PC-9 (cell line): ENCODE measurements around the gene HOXC9. TPM values are rescaled to one million over a fixed set of nuclear protein-coding genes. Genes with fewer than 3 reads are reported as not detected.

Experiments
- BruUV-seq: library from RNA; stranded (reverse); fragments of 400-500 nt; replicated peaks from 2 replicates; lab custom pipeline; 2021; lab: Mats Ljungman, UMichigan
- CTCF ChIA-PET: fragments of 300-600 bp; sonication (Branson Sonifier 250); formaldehyde crosslinking; loops from one replicate; lab custom pipeline; 2022; ENCODE audit warnings: antibody characterized with exemption; lab: Charles Lee
- POLR2A ChIA-PET: fragments of 300-600 bp; sonication (Branson Sonifier 250); formaldehyde crosslinking; loops from one replicate; lab custom pipeline; 2022; ENCODE audit warnings: antibody characterized with exemption; ENCODE audit not compliant: unreplicated experiment; lab: Charles Lee
- DNase-seq, 2 experiments: peaks; one replicate each; pipeline versions ENCODE4 v3.0.0 to v3.0.0-alpha.2; 2015 to 2022; ENCODE audit warnings: mixed read lengths in 1 of 2
- H2AFZ ChIP-seq: fragments of 200-600 bp; sonication (generic); 2 replicates; pipeline ENCODE4 v1.8.1; 2017; ENCODE audit warnings: antibody characterized with exemption
- H3F3A ChIP-seq: fragments of 200-600 bp; sonication (generic); 2 replicates; pipeline ENCODE4 v1.8.1; 2017; ENCODE audit warnings: antibody characterized with exemption, mild to moderate bottlenecking, low read depth; ENCODE audit not compliant: insufficient read depth
- H3K27ac ChIP-seq: fragments of 200-600 bp; sonication (generic); 2 replicates; pipeline ENCODE4 v1.6.1; 2016; ENCODE audit warnings: mixed run types
- H3K27me3 ChIP-seq: fragments of 200-600 bp; sonication (generic); 2 replicates; pipeline ENCODE4 v1.6.1; 2016; ENCODE audit warnings: low read depth, mixed run types; ENCODE audit not compliant: insufficient read depth
- H3K36me3 ChIP-seq: fragments of 200-600 bp; sonication (generic); 2 replicates; pipeline ENCODE4 v1.6.1; 2016; ENCODE audit warnings: low read depth, mixed run types
- H3K4me1 ChIP-seq: fragments of 200-600 bp; sonication (generic); replicated peaks from 2 replicates; pipeline ENCODE4 v1.6.1; 2016; ENCODE audit warnings: mixed run types; ENCODE audit not compliant: insufficient read depth
- H3K4me2 ChIP-seq: fragments of 200-600 bp; sonication (generic); 2 replicates; pipeline ENCODE4 v1.6.1; 2017; ENCODE audit warnings: mixed run types
- H3K4me3 ChIP-seq: fragments of 200-600 bp; sonication (generic); 2 replicates; pipeline ENCODE4 v1.6.1; 2016; ENCODE audit warnings: mixed run types
- H3K79me2 ChIP-seq: fragments of 200-600 bp; sonication (generic); 2 replicates; pipeline ENCODE4 v1.6.1; 2017; ENCODE audit warnings: low read depth, mixed run types
- H3K9me2 ChIP-seq: fragments of 200-600 bp; sonication (generic); 2 replicates; pipeline ENCODE4 v1.8.1; 2017; ENCODE audit warnings: mild to moderate bottlenecking; ENCODE audit not compliant: insufficient read depth
- H3K9me3 ChIP-seq: fragments of 200-600 bp; sonication (generic); 2 replicates; pipeline ENCODE4 v1.8.1; 2016; ENCODE audit warnings: low read depth; ENCODE audit not compliant: insufficient read depth
- H4K20me1 ChIP-seq: fragments of 200-600 bp; sonication (generic); 2 replicates; pipeline ENCODE4 v1.8.1; 2017; ENCODE audit not compliant: insufficient read depth
- CTCF ChIP-seq: fragments of 200-600 bp; sonication (generic); conservative IDR thresholded peaks from 2 replicates; pipeline ENCODE4 v1.6.1; 2017; ENCODE audit warnings: mixed run types, antibody characterized with exemption, mild to moderate bottlenecking, moderate library complexity
- EZH2 ChIP-seq: fragments of 200-600 bp; sonication (generic); IDR thresholded peaks from 2 replicates; pipeline ENCODE4 v1.8.0; 2017; ENCODE audit warnings: antibody characterized with exemption, low read depth
- intact Hi-C: fragments of 100-400 bp; cut with micrococcal nuclease; formaldehyde crosslinking; loops from one replicate; pipeline ENCODE4 v1.10.0; 2022; ENCODE audit not compliant: unreplicated experiment
- total RNA-seq: library from RNA; stranded (reverse); gene quantifications from 2 replicates; pipeline ENCODE4 v1.2.3, GENCODE V29; 2021

Gene HOXC9
- total RNA-seq, 1 experiment from 2014 or later: 10.2 TPM

- intact Hi-C loops: no loop called here
- ChIA-PET CTCF (no interaction called here), POLR2A (no interaction called here)
- Histone ChIP-seq H4K20me1 (no peaks in the 10 kb centered on the region), H3K27me3 (no peaks in the 10 kb centered on the region), H3K4me1 (no peaks in the 10 kb centered on the region), H3K4me3 (no peak overlapping the region), H3K36me3 (no peaks in the 10 kb centered on the region), H3K27ac (no peak overlapping the region), H3K9me2 (no peaks in the 10 kb centered on the region), H2AFZ (no peak overlapping the region), H3F3A (no peaks in the 10 kb centered on the region), H3K9me3 (no peaks in the 10 kb centered on the region), H3K4me2 (no peak overlapping the region), H3K79me2 (no peaks in the 10 kb centered on the region)
- DNase-seq: no peak
- TF ChIP-seq CTCF (no peak), EZH2 (no peak)
- BruUV-seq: no TSS peak
Measured at GRCh38 chr12:54027442-54027786, 27.5 kb downstream of the HOXC9 start.

GRCh38 chr12:54028314-54029201 is 28.6 kb downstream of the HOXC9 start, which contains the start of gene HOXC6:
Gene HOXC6, plus strand, starts transcription at chr12:54028440. Its CDS starts 82 bp downstream, at chr12:54028522.
- BruUV-seq: no TSS peak
- H3K79me2 ChIP-seq: no peaks in the 10 kb centered on the region
- no peak within 1 kb of the TSS for H3K4me2 ChIP-seq
- ChIA-PET CTCF (interaction anchor here (0.6 kb wide), 1 partner anchor 330 kb away, joined by 4 read pairs; no protein-coding TSS in a partner anchor), POLR2A (no interaction called here)
- H2AFZ ChIP-seq: no peak within 1 kb of the TSS
- no peak within 1 kb of the TSS for H3K4me3 ChIP-seq
- no peaks in the 10 kb centered on the region for H3K36me3 ChIP-seq
- no peak within 1 kb of the TSS for H3K27ac ChIP-seq
- H3K4me1 ChIP-seq: 0 out of 2 replicates have a peak, but pooled peaks cover 5% of the 10 kb centered on the region
- no peaks in the 10 kb centered on the region for H4K20me1 ChIP-seq
- TF ChIP-seq EZH2 (no peak), CTCF (no peak)
- H3K9me2 ChIP-seq: no peaks in the 10 kb centered on the region
- H3K9me3 ChIP-seq: no peaks in the 10 kb centered on the region
- no peaks in the 10 kb centered on the region for H3K27me3 ChIP-seq
- H3F3A ChIP-seq: no peaks in the 10 kb centered on the region
- intact Hi-C loops: no loop called here
- DNase-seq: no peak

GRCh38 chr12:54029529-54030441 is 29.8 kb downstream of the HOXC9 start:
- H3K36me3 ChIP-seq: no peaks in the 10 kb centered on the region
- H3K4me3 ChIP-seq: no peak overlapping the region
- no peak overlapping the region for H2AFZ ChIP-seq
- ChIA-PET CTCF (no interaction called here), POLR2A (no interaction called here)
- no peak for DNase-seq
- H3K27me3 ChIP-seq: no peaks in the 10 kb centered on the region
- H3K4me2 ChIP-seq: no peak overlapping the region
- BruUV-seq: no TSS peak
- H4K20me1 ChIP-seq: no peaks in the 10 kb centered on the region
- H3K4me1 ChIP-seq: 0 out of 2 replicates have a peak, but pooled peaks cover 5% of the 10 kb centered on the region
- H3K27ac ChIP-seq: no peak overlapping the region
- no peaks in the 10 kb centered on the region for H3K9me3 ChIP-seq
- no peaks in the 10 kb centered on the region for H3K9me2 ChIP-seq
- H3K79me2 ChIP-seq: no peaks in the 10 kb centered on the region
- intact Hi-C loops: no loop called here
- H3F3A ChIP-seq: no peaks in the 10 kb centered on the region
- TF ChIP-seq CTCF (no peak), EZH2 (no peak)
